Peyer's patch (tissue), 4 donors: ENCODE measurements around the gene LRRC8C.

Experiments used
- CTCF ChIP-seq, 6 experiments: fragments of 450-650 bp in 4 of 6; fragments of 200-600 bp in 2 of 6; sonication (generic) in 1 of 6; IDR thresholded peaks; one replicate each; pipeline ENCODE4 v1.5.1; 2017 to 2019; ENCODE audit warnings: antibody characterized with exemption in 6 of 6, mild to moderate bottlenecking in 3 of 6, moderate library complexity in 1 of 6
- POLR2A ChIP-seq, 2 donors: fragments of 450-650 bp; IDR thresholded peaks; one replicate each; pipeline ENCODE4 v1.5.1; 2017; ENCODE audit warnings: antibody characterized with exemption in 2 of 2, mild to moderate bottlenecking in 2 of 2, moderate library complexity in 2 of 2

GRCh38 chr1:89737985-89738510 lies 105.1 kb downstream of the LRRC8C start:
- TF ChIP-seq CTCF (IDR thresholded peaks at IDR 0.05) (no peak), POLR2A (IDR thresholded peaks at IDR 0.05) (no peak)
